ENCODE results near the gene CNPY4.
"Not testable (repeated sequence)": the region's sequence is repeated elsewhere in the genome, so short reads cannot be mapped to it uniquely, and the experiment has no call there.

DNA sequence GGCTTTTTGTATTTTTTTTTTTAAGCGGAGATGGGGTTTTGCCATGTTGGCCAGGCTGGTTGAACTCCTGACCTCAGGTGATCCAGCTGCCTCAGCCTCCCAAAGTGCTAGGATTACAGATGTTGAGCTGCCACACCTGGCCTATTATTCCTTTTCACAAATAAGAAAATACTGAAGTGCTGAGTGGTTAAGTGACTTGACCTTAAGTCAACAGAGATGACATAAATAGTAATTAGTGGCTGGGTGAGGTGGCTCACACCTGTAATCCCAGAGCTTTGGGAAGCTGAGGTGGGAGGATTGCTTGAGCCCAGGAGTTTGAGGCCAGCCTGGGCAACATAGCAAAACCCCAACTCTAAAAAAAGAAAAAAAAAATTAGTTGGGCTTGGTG, 10.8 kb downstream of the CNPY4 start:
- TF ChIP-seq, protein P1, sequence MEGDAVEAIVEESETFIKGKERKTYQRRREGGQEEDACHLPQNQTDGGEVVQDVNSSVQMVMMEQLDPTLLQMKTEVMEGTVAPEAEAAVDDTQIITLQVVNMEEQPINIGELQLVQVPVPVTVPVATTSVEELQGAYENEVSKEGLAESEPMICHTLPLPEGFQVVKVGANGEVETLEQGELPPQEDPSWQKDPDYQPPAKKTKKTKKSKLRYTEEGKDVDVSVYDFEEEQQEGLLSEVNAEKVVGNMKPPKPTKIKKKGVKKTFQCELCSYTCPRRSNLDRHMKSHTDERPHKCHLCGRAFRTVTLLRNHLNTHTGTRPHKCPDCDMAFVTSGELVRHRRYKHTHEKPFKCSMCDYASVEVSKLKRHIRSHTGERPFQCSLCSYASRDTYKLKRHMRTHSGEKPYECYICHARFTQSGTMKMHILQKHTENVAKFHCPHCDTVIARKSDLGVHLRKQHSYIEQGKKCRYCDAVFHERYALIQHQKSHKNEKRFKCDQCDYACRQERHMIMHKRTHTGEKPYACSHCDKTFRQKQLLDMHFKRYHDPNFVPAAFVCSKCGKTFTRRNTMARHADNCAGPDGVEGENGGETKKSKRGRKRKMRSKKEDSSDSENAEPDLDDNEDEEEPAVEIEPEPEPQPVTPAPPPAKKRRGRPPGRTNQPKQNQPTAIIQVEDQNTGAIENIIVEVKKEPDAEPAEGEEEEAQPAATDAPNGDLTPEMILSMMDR (IDR thresholded peaks at IDR 0.05), result not testable (repeated sequence)
- not testable (repeated sequence) for TF ChIP-seq POLR2A (IDR thresholded peaks at IDR 0.05)

Measured in esophagus squamous epithelium (tissue), 4 donors.